Fibroblast of skin of left biceps (primary cell): Measurements from ENCODE around the gene C1orf105.
"Not testable (repeated sequence)": the region's sequence is repeated elsewhere in the genome, so short reads cannot be mapped to it uniquely, and the experiment has no call there.

ENCODE experiments used
- DNase-seq, 2 experiments: peaks; one replicate each; pipeline ENCODE4 v3.0.0-alpha.2; 2013; ENCODE audit warnings: low read depth in 2 of 2

C1orf105 gene

GRCh38 chr1:172427191-172427590, 6.7 kb downstream of the C1orf105 start:
- DNase-seq, result no peak

- peak; percentile 42 to 46 for DNase-seq
These were observed 9.0 kb downstream of the C1orf105 start for GRCh38 chr1:172429331-172430127.

- no peak for DNase-seq
These were observed 9.6 kb downstream of the C1orf105 start for GRCh38 chr1:172430128-172430454.

GRCh38 chr1:172431204-172431603, 10.7 kb downstream of the C1orf105 start:
- no peak for DNase-seq

GRCh38 chr1:172431721-172432192, 11.3 kb downstream of the C1orf105 start:
- no peak for DNase-seq

- not testable (repeated sequence) for DNase-seq
These were observed 16.7 kb downstream of the C1orf105 start for GRCh38 chr1:172437183-172437582.

- DNase-seq, result no peak
These were observed 21.9 kb downstream of the C1orf105 start for GRCh38 chr1:172442404-172442803.

- DNase-seq, result no peak
These were observed 22.5 kb downstream of the C1orf105 start for GRCh38 chr1:172442843-172443565.

- peak; percentile 59 to 62 for DNase-seq
These were observed 23.4 kb downstream of the C1orf105 start, which contains the start of gene PIGC for GRCh38 chr1:172443666-172444453. Gene PIGC (minus strand): TSS chr1:172444069. CDS start chr1:172442622, 1,447 bp downstream.

- DNase-seq, result no peak
These were observed 26.1 kb downstream of the C1orf105 start for GRCh38 chr1:172446547-172446946.

- DNase-seq, result no peak
These were observed 27.2 kb downstream of the C1orf105 start for GRCh38 chr1:172447641-172448040.

- DNase-seq, result no peak
These were observed 28.6 kb downstream of the C1orf105 start for GRCh38 chr1:172448995-172449584.

GRCh38 chr1:172449585-172450523, 29.4 kb downstream of the C1orf105 start:
- peak; percentile 6 to 13 for DNase-seq

GRCh38 chr1:172450524-172450885, 30.0 kb downstream of the C1orf105 start:
- DNase-seq, result no peak

GRCh38 chr1:172451002-172451443, 30.5 kb downstream of the C1orf105 start:
- no peak for DNase-seq

- DNase-seq, result no peak
These were observed 32.2 kb downstream of the C1orf105 start for GRCh38 chr1:172452536-172453152.

- no peak for DNase-seq
These were observed 32.7 kb downstream of the C1orf105 start for GRCh38 chr1:172453153-172453545.

GRCh38 chr1:172453607-172454006, 33.1 kb downstream of the C1orf105 start:
- no peak for DNase-seq

GRCh38 chr1:172455451-172455850, 35.0 kb downstream of the C1orf105 start:
- no peak for DNase-seq

- DNase-seq, result no peak
These were observed 35.9 kb downstream of the C1orf105 start for GRCh38 chr1:172456344-172456769.
